GM12891 (cell line): ENCODE measurements around the gene KCNK3.

ENCODE experiments used
- PAX5 ChIP-seq: IDR thresholded peaks from 2 replicates; pipeline ENCODE4 v1.6.1; 2011; ENCODE audit warnings: low read length, moderate library complexity, mild to moderate bottlenecking; ENCODE audit not compliant: insufficient read depth, severe bottlenecking
- POLR2A ChIP-seq: IDR thresholded peaks from 2 replicates; pipeline ENCODE4 v1.6.1; 2011; ENCODE audit warnings: low read depth, low read length, control low read depth
- POLR2AphosphoS5 ChIP-seq: IDR thresholded peaks from 2 replicates; pipeline ENCODE4 v1.6.1; 2011; ENCODE audit warnings: low read depth, low read length, control low read depth
- POU2F2 ChIP-seq: IDR thresholded peaks from 2 replicates; pipeline ENCODE4 v1.6.1; 2011; ENCODE audit warnings: low read depth, mild to moderate bottlenecking, control low read depth, low read length, moderate library complexity

DNA sequence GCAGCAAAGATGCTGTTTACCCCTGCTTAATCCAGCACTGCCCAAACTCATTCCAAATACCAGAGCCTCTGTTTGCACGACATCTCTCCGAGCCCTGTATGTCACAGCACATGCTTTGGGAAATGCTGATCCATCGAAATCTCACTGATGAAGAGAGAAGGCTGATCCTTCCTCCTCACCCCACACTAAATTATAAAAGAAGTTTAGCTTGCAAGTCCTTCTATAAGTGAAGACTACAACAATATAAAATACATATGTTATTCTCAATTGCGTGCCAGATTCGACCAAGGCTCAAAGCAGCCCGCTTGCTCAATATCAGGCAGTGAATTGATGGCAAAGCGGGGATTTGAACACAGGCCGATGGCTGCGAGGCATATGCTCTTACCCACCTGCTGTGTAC lies 40.9 kb downstream of the KCNK3 start:
- no peak for TF ChIP-seq POLR2A
- TF ChIP-seq POU2F2 = no peak
- TF ChIP-seq POLR2AphosphoS5 = no peak
- TF ChIP-seq PAX5 = no peak
